Kidney (tissue), 14 donors: ENCODE results near the gene RARA. TPM values are rescaled to one million over a fixed set of nuclear protein-coding genes. Genes with fewer than 3 reads are reported as not detected.

ENCODE experiments used
- DNase-seq, 5 donors: peaks; one replicate each; pipeline ENCODE4 v3.0.0-alpha.2; 2013 to 2020
- FAIRE-seq: peaks from 2 replicates; lab custom pipeline; 2012; peaks lifted over from hg19 to GRCh38; lab: Jason Lieb, UNC
- H3K27ac ChIP-seq, 2 donors: one replicate each; pipeline ENCODE4 v1.7.0; 2013; ENCODE audit warnings: low read depth in 2 of 2, low read length in 2 of 2, inconsistent platforms in 1 of 2
- H3K27me3 ChIP-seq: one replicate; pipeline ENCODE4 v1.7.1; 2013; ENCODE audit warnings: low read length, inconsistent platforms; ENCODE audit not compliant: control insufficient read depth, insufficient read depth
- H3K36me3 ChIP-seq, 3 donors: one replicate each; pipeline versions ENCODE4 v1.7.0 to v1.7.1; 2013; ENCODE audit warnings: low read length in 3 of 3, control low read depth in 1 of 3, inconsistent platforms in 1 of 3; ENCODE audit not compliant: insufficient read depth in 3 of 3, control insufficient read depth in 2 of 3
- H3K4me1 ChIP-seq, 3 donors: one replicate each; pipeline versions ENCODE4 v1.7.0 to v1.7.1; 2013; ENCODE audit warnings: low read length in 3 of 3, inconsistent platforms in 1 of 3, low read depth in 1 of 3; ENCODE audit not compliant: control insufficient read depth in 2 of 3, insufficient read depth in 2 of 3
- H3K4me3 ChIP-seq, 3 donors: one replicate each; pipeline versions ENCODE4 v1.7.0 to v1.8.1; 2013; ENCODE audit warnings: low read length in 3 of 3, control low read depth in 1 of 3, inconsistent platforms in 1 of 3
- H3K9ac ChIP-seq, 3 donors: one replicate each; pipeline versions ENCODE4 v1.7.0 to v1.7.1; 2013; ENCODE audit warnings: low read length in 3 of 3, control low read depth in 1 of 3, inconsistent platforms in 1 of 3
- H3K9me3 ChIP-seq, 3 donors: one replicate each; pipeline versions ENCODE4 v1.7.0 to v1.7.1; 2013; ENCODE audit warnings: low read length in 3 of 3, control low read depth in 1 of 3, inconsistent platforms in 1 of 3; ENCODE audit not compliant: control insufficient read depth in 2 of 3, insufficient read depth in 1 of 3
- CTCF ChIP-seq: IDR thresholded peaks from 3 replicates; pipeline ENCODE4 v1.5.1; 2012; ENCODE audit warnings: mild to moderate bottlenecking, moderate library complexity, borderline replicate concordance; ENCODE audit not compliant: insufficient read depth; ENCODE audit errors: extremely low read depth
- intact Hi-C: fragments of 100-400 bp; cut with DNase I; formaldehyde crosslinking; loops from one replicate; pipeline ENCODE4 v1.11.1; 2022
- polyA plus RNA-seq: library from polyadenylated mRNA; stranded (reverse); fragments of 350-450 nt; fragmentation: Illumina TruSeq; extraction: RNeasy Lipid Tissue Mini Kit (QIAGEN cat#74804); gene quantifications from one replicate; pipeline ENCODE4 v1.2.3, GENCODE V29; 2014; ENCODE audit warnings: low read depth, low replicate concordance; ENCODE audit not compliant: insufficient read depth
- total RNA-seq: library from RNA; stranded (reverse); fragmentation: NEBNext Ultra II Directional; extraction: Animal tissue kit (Norgen Biotek cat#: 25700); gene quantifications from one replicate; pipeline ENCODE4 v1.2.1, GENCODE V29; 2021
- donor health status: control.
- donor health status: control.
- donor health status: control.
- donor health status: control.
- donor health status: control.
- donor health status: DM: yes; HTN: yes; CAD: no.
- donor health status: Normal renal cell carcinoma (clear cell type).

Gene RARA
- total and polyA plus RNA-seq, 2 donors from 2014 or later, result 22.5 to 45.7 TPM

- intact Hi-C loops, result no loop called here
- Histone ChIP-seq H3K4me1 (no peaks in the 10 kb centered on the region), H3K36me3 (no peaks in the 10 kb centered on the region), H3K27ac (no peak overlapping the region), H3K27me3 (no peaks in the 10 kb centered on the region), H3K4me3 (no peak overlapping the region), H3K9ac (no peak overlapping the region), H3K9me3 (no peaks in the 10 kb centered on the region)
- DNase-seq, result peak in 2 of 5 donors; percentile 63 to 70
- peak; percentile 46 for TF ChIP-seq CTCF
- FAIRE-seq, result no peak
Observed at GRCh38 chr17:40399185-40399584, 90.2 kb downstream of the RARA start.

- intact Hi-C loops, result no loop called here
- DNase-seq (no peak), FAIRE-seq (no peak)
- no peak overlapping the region for H3K27ac ChIP-seq
- H3K4me3 ChIP-seq, result no peak overlapping the region
- no peaks in the 10 kb centered on the region for H3K27me3 ChIP-seq
- no peaks in the 10 kb centered on the region for H3K4me1 ChIP-seq
- H3K36me3 ChIP-seq, result no peaks in the 10 kb centered on the region
- H3K9ac ChIP-seq, result no peak overlapping the region
- no peaks in the 10 kb centered on the region for H3K9me3 ChIP-seq
- TF ChIP-seq CTCF, result no peak
Observed at GRCh38 chr17:40402668-40403067, 93.7 kb downstream of the RARA start.

- H3K36me3 ChIP-seq, result no peaks in the 10 kb centered on the region
- DNase-seq (no peak), FAIRE-seq (no peak)
- intact Hi-C loops, result no loop called here
- no peak for TF ChIP-seq CTCF
- H3K27ac ChIP-seq, result no peak overlapping the region
- H3K9me3 ChIP-seq, result no peaks in the 10 kb centered on the region
- no peak overlapping the region for H3K4me3 ChIP-seq
- no peak overlapping the region for H3K9ac ChIP-seq
- no peaks in the 10 kb centered on the region for H3K4me1 ChIP-seq
- H3K27me3 ChIP-seq, result no peaks in the 10 kb centered on the region
Observed at GRCh38 chr17:40404003-40404402, 95.0 kb downstream of the RARA start.

Other genes starting within 250 kb of the RARA start
- gene THRA, start 246.2 kb upstream of the RARA start, total RNA-seq, result 63.9 TPM
- gene THRA, start 246.2 kb upstream of the RARA start, polyA plus RNA-seq, result 40.8 TPM
- 30.8 TPM for gene NR1D1, start 208.6 kb upstream of the RARA start, total RNA-seq
- 7.1 TPM for gene NR1D1, start 208.6 kb upstream of the RARA start, polyA plus RNA-seq
- 75.4 TPM for gene MSL1, start 187.2 kb upstream of the RARA start, total RNA-seq
- gene MSL1, start 187.2 kb upstream of the RARA start, polyA plus RNA-seq, result 34.9 TPM
- 90.8 TPM for gene CASC3, start 168.6 kb upstream of the RARA start, total RNA-seq
- gene CASC3, start 168.6 kb upstream of the RARA start, polyA plus RNA-seq, result 32.2 TPM
- gene RAPGEFL1, start 131.7 kb upstream of the RARA start, total RNA-seq, result 4.3 TPM
- gene RAPGEFL1, start 131.7 kb upstream of the RARA start, polyA plus RNA-seq, result 0.99 TPM
- gene WIPF2, start 89.9 kb upstream of the RARA start, total RNA-seq, result 36.4 TPM
- 9.9 TPM for gene WIPF2, start 89.9 kb upstream of the RARA start, polyA plus RNA-seq
- gene CDC6, start 21.3 kb upstream of the RARA start, total RNA-seq, result 1.7 TPM
- gene CDC6, start 21.3 kb upstream of the RARA start, polyA plus RNA-seq, result 0.49 TPM
- gene GJD3, start 55.6 kb downstream of the RARA start, total RNA-seq, result 2.6 TPM
- gene GJD3, start 55.6 kb downstream of the RARA start, polyA plus RNA-seq, result not detected
- gene TOP2A, start 108.7 kb downstream of the RARA start, total RNA-seq, result 2.7 TPM
- gene TOP2A, start 108.7 kb downstream of the RARA start, polyA plus RNA-seq, result 0.82 TPM
- 743 TPM for gene IGFBP4, start 134.3 kb downstream of the RARA start, total RNA-seq
- gene IGFBP4, start 134.3 kb downstream of the RARA start, polyA plus RNA-seq, result 545 TPM
- gene TNS4, start 192.4 kb downstream of the RARA start, total RNA-seq, result 0.31 TPM
- 2.2 TPM for gene TNS4, start 192.4 kb downstream of the RARA start, polyA plus RNA-seq